ENCODE results near the gene CBX4. TPM values are rescaled to one million over a fixed set of nuclear protein-coding genes. Genes with fewer than 3 reads are reported as not detected.
"Not testable (repeated sequence)": the region's sequence is repeated elsewhere in the genome, so short reads cannot be mapped to it uniquely, and the experiment has no call there.

CBX4 gene
- total and polyA plus RNA-seq, 4 experiments from 2014 or later: 1.2 to 65.7 (median 37.2) TPM

DNA sequence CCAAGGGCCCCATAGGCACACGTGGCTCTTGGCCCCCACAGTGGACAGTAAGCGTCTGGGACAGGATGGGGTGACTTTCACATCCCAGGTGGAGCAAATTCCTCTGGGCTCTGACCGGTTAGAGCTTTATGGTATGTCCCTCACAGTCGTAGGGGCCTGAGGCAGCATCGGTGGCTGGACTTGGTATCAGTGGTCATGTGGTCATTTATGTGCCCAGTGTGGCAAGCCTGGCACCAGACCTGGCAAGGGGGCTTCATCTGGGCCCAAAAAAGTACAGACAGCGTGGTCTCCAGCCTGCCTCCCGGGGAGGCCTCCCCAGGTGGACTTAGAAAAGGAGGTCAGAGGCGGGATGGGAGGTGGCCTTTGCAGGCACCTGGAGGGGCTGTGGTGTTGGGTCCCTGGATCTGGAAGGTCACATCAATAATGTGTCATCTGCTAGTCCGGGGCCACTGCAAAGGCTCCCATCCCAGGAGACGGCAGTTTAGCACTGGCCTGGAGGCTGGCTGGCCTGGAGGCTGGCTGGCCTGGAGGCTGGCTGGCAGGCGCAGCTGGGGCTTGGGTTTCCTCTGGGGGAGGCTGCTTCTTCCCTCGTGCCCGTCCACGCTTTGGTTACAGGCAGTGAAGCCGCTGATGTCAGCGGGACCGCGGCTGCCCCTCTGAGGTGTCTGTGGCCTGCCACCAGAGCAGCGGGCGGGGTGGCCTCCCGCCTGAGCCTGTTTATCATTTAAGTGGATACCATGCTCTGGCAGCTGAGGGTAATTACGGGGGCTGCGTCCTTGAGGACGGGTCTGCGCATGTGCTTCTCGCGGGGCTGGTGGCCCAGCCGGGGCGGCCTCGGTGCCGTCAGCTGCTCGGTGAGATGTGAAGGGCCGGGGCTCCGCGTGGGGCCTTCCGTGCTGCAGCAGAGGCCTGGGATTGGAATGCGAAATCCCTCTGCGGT lies 20.7 kb upstream of the CBX4 start:
- Histone ChIP-seq H3K27ac (ENCODE audit: low read depth, low read length) (no peak overlapping the region), H3K4me1 (ENCODE audit: insufficient read depth, low read length) (no peaks in the 10 kb centered on the region), H3K27me3 (ENCODE audit: insufficient read depth, low read length) (no peaks in the 10 kb centered on the region), H3K4me3 (ENCODE audit: low read length in 2 of 2) (no peak overlapping the region), H3K36me3 (ENCODE audit: insufficient read depth, low read length) (no peaks in the 10 kb centered on the region), H3K9me3 (ENCODE audit: control insufficient read depth in 1 of 2, low read length in 2 of 2) (no peaks in the 10 kb centered on the region)
- no peak overlapping the region for H3K4me3 Mint-ChIP-seq
- no peak overlapping the region for H3K27ac Mint-ChIP-seq
- DNase-seq: no peak
- no peaks in the 10 kb centered on the region for H3K36me3 Mint-ChIP-seq
- ChIA-PET POLR2A (ENCODE audit: partially characterized antibody) (no interaction called here), CTCF (ENCODE audit: partially characterized antibody) (no interaction called here)
- peaks cover 0 to under 1% (median 0%) of the 10 kb centered on the region in 4 donors for H3K4me1 Mint-ChIP-seq
- H3K9me3 Mint-ChIP-seq: peaks cover 0 to 3% (median 0%) of the 10 kb centered on the region in 8 donors
- H3K27me3 Mint-ChIP-seq: peaks cover 25 to 32% of the 10 kb centered on the region in 2 donors
- intact Hi-C loops (cut with micrococcal nuclease): no loop called here

- CTCF ChIA-PET (ENCODE audit: partially characterized antibody): interaction anchor here (1.2 kb wide), 2 partner anchors 12 to 113 kb away, joined by 3 read pairs; no protein-coding TSS in a partner anchor
- Mint-ChIP-seq H3K36me3 (no peaks in the 10 kb centered on the region), H3K27me3 (peaks cover 15 to 21% of the 10 kb centered on the region in 2 donors), H3K9me3 (peaks cover 0 to 3% (median 0%) of the 10 kb centered on the region in 8 donors), H3K27ac (no peak overlapping the region), H3K4me3 (no peak overlapping the region), H3K4me1 (peaks cover 2 to 7% (median 3%) of the 10 kb centered on the region in 4 donors)
- no peaks in the 10 kb centered on the region for H3K36me3 ChIP-seq (ENCODE audit: insufficient read depth, low read length)
- no peak overlapping the region for H3K27ac ChIP-seq (ENCODE audit: low read depth, low read length)
- H3K9me3 ChIP-seq (ENCODE audit: control insufficient read depth in 1 of 2, low read length in 2 of 2): no peaks in the 10 kb centered on the region
- DNase-seq: no peak
- H3K4me3 ChIP-seq (ENCODE audit: low read length in 2 of 2): no peak overlapping the region
- no peaks in the 10 kb centered on the region for H3K27me3 ChIP-seq (ENCODE audit: insufficient read depth, low read length)
- peaks cover 5% of the 10 kb centered on the region for H3K4me1 ChIP-seq (ENCODE audit: insufficient read depth, low read length)
- POLR2A ChIA-PET (ENCODE audit: partially characterized antibody): interaction anchor here (0.5 kb wide), 1 partner anchor 12 kb away, joined by 3 read pairs; no protein-coding TSS in a partner anchor
- intact Hi-C loops (cut with micrococcal nuclease): no loop called here
These were observed 17.9 kb upstream of the CBX4 start for GRCh38 chr17:79857095-79857494.

GRCh38 chr17:79855331-79856124 lies 16.3 kb upstream of the CBX4 start:
- Mint-ChIP-seq H3K4me3 (no peak overlapping the region), H3K27me3 (peaks cover 6 to 14% of the 10 kb centered on the region in 2 donors), H3K36me3 (no peaks in the 10 kb centered on the region), H3K9me3 (peaks cover 0 to 3% (median 0%) of the 10 kb centered on the region in 8 donors), H3K27ac (no peak overlapping the region), H3K4me1 (peaks cover 2 to 10% (median 5%) of the 10 kb centered on the region in 4 donors)
- POLR2A ChIA-PET (ENCODE audit: partially characterized antibody): no interaction called here
- CTCF ChIA-PET (ENCODE audit: partially characterized antibody): interaction anchor here (0.9 to 1.4 kb wide), 3 partner anchors 10 to 17 kb away, joined by 3 to 5 read pairs (median 3); no protein-coding TSS in a partner anchor
- H3K36me3 ChIP-seq (ENCODE audit: insufficient read depth, low read length): no peaks in the 10 kb centered on the region
- H3K4me1 ChIP-seq (ENCODE audit: insufficient read depth, low read length): peaks cover 5% of the 10 kb centered on the region
- H3K9me3 ChIP-seq (ENCODE audit: control insufficient read depth in 1 of 2, low read length in 2 of 2): no peaks in the 10 kb centered on the region
- DNase-seq: no peak
- no peak overlapping the region for H3K4me3 ChIP-seq (ENCODE audit: low read length in 2 of 2)
- no peak overlapping the region for H3K27ac ChIP-seq (ENCODE audit: low read depth, low read length)
- no peaks in the 10 kb centered on the region for H3K27me3 ChIP-seq (ENCODE audit: insufficient read depth, low read length)
- intact Hi-C loops (cut with micrococcal nuclease): no loop called here

DNA sequence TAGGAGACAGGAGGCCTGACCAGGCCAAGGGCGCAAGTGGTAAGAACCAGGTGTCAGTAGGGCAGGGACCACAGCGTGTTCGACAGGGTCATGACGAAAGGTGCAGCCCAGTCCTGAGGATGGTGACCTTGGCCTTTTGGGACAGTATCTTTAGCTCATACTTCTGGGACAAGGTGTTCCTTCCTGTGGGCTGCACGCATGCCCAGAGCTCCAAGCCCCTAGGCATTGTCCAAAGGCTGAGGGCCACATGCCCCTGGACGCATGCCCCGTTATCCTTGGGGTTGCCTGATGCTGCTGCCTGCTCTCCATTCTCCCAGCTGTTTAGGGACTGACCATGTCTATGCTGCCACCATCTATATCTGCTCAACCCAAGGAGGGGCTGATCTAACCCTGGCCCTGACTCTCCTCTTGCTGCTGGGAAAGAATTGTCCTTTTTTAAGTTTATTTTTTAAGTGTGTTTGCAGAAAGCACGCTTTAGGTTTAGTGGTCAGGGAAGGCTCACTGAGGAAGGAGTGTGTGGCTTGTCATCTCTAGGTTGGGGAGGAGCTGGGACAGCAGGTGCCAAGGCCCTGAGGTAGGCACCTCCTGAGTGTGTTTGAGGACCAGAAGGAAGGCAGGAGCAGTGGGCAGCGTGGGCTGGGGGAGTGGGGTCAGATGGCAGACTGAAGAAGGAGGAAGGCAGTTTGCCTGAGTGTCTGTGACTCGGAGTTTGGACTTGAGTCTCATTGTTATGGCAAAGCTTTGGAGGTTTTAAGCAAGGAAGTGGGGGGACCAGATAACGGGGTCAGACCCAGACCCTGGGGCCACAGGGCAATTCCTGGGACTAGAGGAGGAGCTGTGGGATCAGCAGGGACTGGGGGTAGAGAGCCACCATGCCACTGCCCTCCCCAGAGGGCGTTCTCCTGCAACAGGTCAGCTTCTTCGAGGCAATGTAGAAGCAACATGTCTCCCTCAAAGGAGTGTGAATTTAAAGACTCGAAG lies 15.1 kb upstream of the CBX4 start:
- no peak for DNase-seq
- CTCF ChIA-PET (ENCODE audit: partially characterized antibody): interaction anchor here (0.9 to 1.4 kb wide), 2 partner anchors 9 to 19 kb away, joined by 3 to 5 read pairs; no protein-coding TSS in a partner anchor
- Histone ChIP-seq H3K4me3 (ENCODE audit: low read length in 2 of 2) (no peak overlapping the region), H3K36me3 (ENCODE audit: insufficient read depth, low read length) (no peaks in the 10 kb centered on the region), H3K27me3 (ENCODE audit: insufficient read depth, low read length) (no peaks in the 10 kb centered on the region), H3K4me1 (ENCODE audit: insufficient read depth, low read length) (peaks cover 5% of the 10 kb centered on the region), H3K9me3 (ENCODE audit: control insufficient read depth in 1 of 2, low read length in 2 of 2) (no peaks in the 10 kb centered on the region), H3K27ac (ENCODE audit: low read depth, low read length) (no peak overlapping the region)
- Mint-ChIP-seq H3K36me3 (no peaks in the 10 kb centered on the region), H3K4me3 (no peak overlapping the region), H3K4me1 (peaks cover 2 to 10% (median 5%) of the 10 kb centered on the region in 4 donors), H3K27me3 (peaks cover 6 to 14% of the 10 kb centered on the region in 2 donors), H3K9me3 (peaks cover 0 to 3% (median 0%) of the 10 kb centered on the region in 8 donors), H3K27ac (no peak overlapping the region)
- POLR2A ChIA-PET (ENCODE audit: partially characterized antibody): no interaction called here
- intact Hi-C loops (cut with micrococcal nuclease): no loop called here

DNA sequence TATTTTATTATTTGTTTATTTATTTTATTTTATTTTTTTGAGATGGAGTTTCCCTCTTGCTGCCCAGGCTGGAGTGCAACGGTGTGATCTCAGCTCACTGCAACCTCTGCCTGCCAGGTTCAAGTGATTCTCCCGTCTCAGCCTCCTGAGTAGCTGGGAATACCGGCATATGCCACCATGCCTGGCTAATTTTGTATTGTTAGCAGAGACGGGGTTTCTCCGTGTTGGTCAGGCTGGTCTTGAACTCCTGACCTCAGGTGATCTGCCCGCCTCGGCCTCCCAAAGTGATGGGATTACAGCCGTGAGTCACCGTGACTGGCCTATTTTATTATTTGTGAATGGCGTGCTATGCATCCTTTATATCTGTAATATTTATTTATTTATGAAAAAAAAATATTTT lies 13.9 kb upstream of the CBX4 start:
- H3K27ac ChIP-seq (ENCODE audit: low read depth, low read length); H3K36me3 ChIP-seq (ENCODE audit: insufficient read depth, low read length); H3K4me3 Mint-ChIP-seq; H3K4me1 ChIP-seq (ENCODE audit: insufficient read depth, low read length); DNase-seq; intact Hi-C loops (cut with micrococcal nuclease); H3K27ac Mint-ChIP-seq; H3K4me1 Mint-ChIP-seq; H3K36me3 Mint-ChIP-seq; H3K9me3 ChIP-seq (ENCODE audit: control insufficient read depth in 1 of 2, low read length in 2 of 2); H3K4me3 ChIP-seq (ENCODE audit: low read length in 2 of 2); H3K9me3 Mint-ChIP-seq; H3K27me3 ChIP-seq (ENCODE audit: insufficient read depth, low read length); H3K27me3 Mint-ChIP-seq: not testable (repeated sequence)
- ChIA-PET CTCF (ENCODE audit: partially characterized antibody) (interaction anchor here (1.0 kb wide), 2 partner anchors 9 to 20 kb away, joined by 3 read pairs; no protein-coding TSS in a partner anchor), POLR2A (ENCODE audit: partially characterized antibody) (interaction anchor here (2.1 kb wide), 1 partner anchor 14 kb away, joined by 8 read pairs; the partner anchor contains the start of gene CBX4)

GRCh38 chr17:79852748-79853147 lies 13.5 kb upstream of the CBX4 start:
- Mint-ChIP-seq H3K36me3 (no peaks in the 10 kb centered on the region), H3K9me3 (no peaks in the 10 kb centered on the region), H3K4me1 (peaks cover 2 to 10% (median 5%) of the 10 kb centered on the region in 4 donors), H3K27me3 (peaks cover 2 to 11% of the 10 kb centered on the region in 2 donors), H3K4me3 (peak overlapping the region in 7 of 8 donors; percentile 32 to 56 (median 49)), H3K27ac (peak overlapping the region in 3 of 7 donors; percentile 30 to 37 (median 32))
- ChIA-PET CTCF (ENCODE audit: partially characterized antibody) (interaction anchor here (1.0 kb wide), 2 partner anchors 8 to 20 kb away, joined by 3 read pairs; no protein-coding TSS in a partner anchor), POLR2A (ENCODE audit: partially characterized antibody) (interaction anchor here (2.1 kb wide), 1 partner anchor 13 kb away, joined by 8 read pairs; the partner anchor contains the start of gene CBX4)
- H3K4me3 ChIP-seq (ENCODE audit: low read length in 2 of 2): no peak overlapping the region
- peaks cover 5% of the 10 kb centered on the region for H3K4me1 ChIP-seq (ENCODE audit: insufficient read depth, low read length)
- no peaks in the 10 kb centered on the region for H3K9me3 ChIP-seq (ENCODE audit: control insufficient read depth in 1 of 2, low read length in 2 of 2)
- DNase-seq: no peak
- H3K27ac ChIP-seq (ENCODE audit: low read depth, low read length): no peak overlapping the region
- H3K36me3 ChIP-seq (ENCODE audit: insufficient read depth, low read length): no peaks in the 10 kb centered on the region
- intact Hi-C loops (cut with micrococcal nuclease): no loop called here
- no peaks in the 10 kb centered on the region for H3K27me3 ChIP-seq (ENCODE audit: insufficient read depth, low read length)
